AG04450 (cell line): ENCODE measurements around the gene CEP128. TPM values are rescaled to one million over a fixed set of nuclear protein-coding genes. Genes with fewer than 3 reads are reported as not detected.
A peak's percentile ranks its signal among the peaks of the same experiment; 100 is the strongest.

ENCODE experiments used
- CTCF ChIA-PET: fragments of 300-600, 350-600 bp; formaldehyde crosslinking; extraction: SDS; loops from one replicate; lab custom pipeline; 2022; ENCODE audit warnings: antibody characterized with exemption, inconsistent platforms; lab: Charles Lee
- POLR2A ChIA-PET: fragments of 350-600 bp; formaldehyde crosslinking; extraction: SDS; loops from one replicate; lab custom pipeline; 2021; ENCODE audit warnings: antibody characterized with exemption, inconsistent platforms; lab: Yijun Ruan, JAX
- DNase-seq: peaks from one replicate; pipeline ENCODE4 v3.0.0-alpha.2; 2011; ENCODE audit warnings: low read depth, low spot score
- H3K27ac ChIP-seq: one replicate; pipeline ENCODE4 v1.5.1; 2012; ENCODE audit warnings: low read depth, low read length, control low read depth
- H3K27me3 ChIP-seq: one replicate; pipeline ENCODE4 v1.6.0; 2012; ENCODE audit warnings: low read length; ENCODE audit not compliant: control insufficient read depth, insufficient read depth
- H3K4me3 ChIP-seq: 2 replicates; pipeline ENCODE4 v1.5.1; 2011; ENCODE audit warnings: mild to moderate bottlenecking, low read depth, low read length, control low read depth
- H3K9me3 ChIP-seq: 2 replicates; pipeline ENCODE4 v1.5.1; 2012; ENCODE audit warnings: low read length; ENCODE audit not compliant: control insufficient read depth, insufficient read depth
- CTCF ChIP-seq: IDR thresholded peaks from 2 replicates; pipeline ENCODE4 v1.5.1; 2011; ENCODE audit warnings: low read depth, low read length, control low read depth, inconsistent platforms
- polyA plus RNA-seq: library from polyadenylated mRNA; depleted of rRNA; stranded (reverse); fragments of >200 nt; gene quantifications from 2 replicates; pipeline ENCODE4 v1.2.3, GENCODE V29; 2011

CEP128 gene
- polyA plus RNA-seq, 1 experiment, result 1.8 TPM

GRCh38 chr14:80537626-80538025 lies 403.9 kb downstream of the CEP128 start:
- Histone ChIP-seq H3K27me3 (no peaks in the 10 kb centered on the region), H3K9me3 (peaks cover 8% of the 10 kb centered on the region; the same call in 1 of the 2 replicates), H3K4me3 (no peak overlapping the region), H3K27ac (no peak overlapping the region)
- CTCF ChIA-PET, result no interaction called here
- POLR2A ChIA-PET, result no interaction called here
- TF ChIP-seq CTCF, result no peak
- no peak for DNase-seq

GRCh38 chr14:80536456-80536855 lies 405.1 kb downstream of the CEP128 start:
- Histone ChIP-seq H3K4me3 (no peak overlapping the region), H3K27me3 (no peaks in the 10 kb centered on the region), H3K9me3 (peaks cover 8% of the 10 kb centered on the region; the same call in 1 of the 2 replicates), H3K27ac (no peak overlapping the region)
- ChIA-PET POLR2A (no interaction called here), CTCF (no interaction called here)
- DNase-seq, result peak; percentile 32
- TF ChIP-seq CTCF, result no peak

- POLR2A ChIA-PET, result no interaction called here
- DNase-seq, result no peak
- no peak overlapping the region for H3K27ac ChIP-seq
- H3K9me3 ChIP-seq, result peaks cover 3% of the 10 kb centered on the region; the same call in 1 of the 2 replicates
- no peak for TF ChIP-seq CTCF
- no peaks in the 10 kb centered on the region for H3K27me3 ChIP-seq
- H3K4me3 ChIP-seq, result no peak overlapping the region
- CTCF ChIA-PET, result no interaction called here
Measured at GRCh38 chr14:80535171-80535570, 406.4 kb downstream of the CEP128 start.

- ChIA-PET POLR2A (no interaction called here), CTCF (interaction anchor here (1.4 kb wide), 1 partner anchor 468 kb away, joined by 3 read pairs; no protein-coding TSS in a partner anchor)
- TF ChIP-seq CTCF, result no peak
- Histone ChIP-seq H3K4me3 (no peak overlapping the region), H3K27me3 (no peaks in the 10 kb centered on the region), H3K27ac (no peak overlapping the region), H3K9me3 (no peaks in the 10 kb centered on the region)
- DNase-seq, result no peak
Measured at GRCh38 chr14:80523518-80524117, 417.9 kb downstream of the CEP128 start.

GRCh38 chr14:80522936-80523335 lies 418.6 kb downstream of the CEP128 start:
- POLR2A ChIA-PET, result no interaction called here

More at GRCh38 chr14:80522936-80523335, 418.6 kb downstream of the CEP128 start:
- Histone ChIP-seq H3K9me3 (no peaks in the 10 kb centered on the region), H3K27ac (no peak overlapping the region), H3K4me3 (no peak overlapping the region), H3K27me3 (no peaks in the 10 kb centered on the region)
- CTCF ChIA-PET, result no interaction called here
- DNase-seq, result no peak
- TF ChIP-seq CTCF, result no peak
